GM12878 (cell line): ENCODE results near the gene ROR2. TPM values are rescaled to one million over a fixed set of nuclear protein-coding genes. Genes with fewer than 3 reads are reported as not detected.

Experiments
- ATAC-seq: fragments of 200-7000 bp; cut with Tn5 transposase; 3 replicates; pipeline ENCODE4 v1.9.1; 2020; ENCODE audit warnings: mild to moderate bottlenecking, moderate library complexity
- BruUV-seq: library from RNA; stranded (reverse); fragments of 400-500 nt; replicated peaks from 2 replicates; lab custom pipeline; 2021; lab: Mats Ljungman, UMichigan
- CTCF ChIA-PET: fragments of 300-600 bp; sonication (Branson Sonifier 250); formaldehyde crosslinking; extraction: SDS; loops from one replicate; lab custom pipeline; 2021; ENCODE audit warnings: inconsistent platforms; lab: Yijun Ruan, JAX
- POLR2A ChIA-PET: fragments of 350-600 bp; formaldehyde crosslinking; extraction: SDS; loops from one replicate; lab custom pipeline; 2021; ENCODE audit warnings: inconsistent platforms; lab: Charles Lee
- RAD21 ChIA-PET: fragments of 300-600 bp; sonication (Branson Sonifier 250); formaldehyde crosslinking; loops from one replicate; lab custom pipeline; 2023; ENCODE audit warnings: antibody characterized with exemption; ENCODE audit not compliant: unreplicated experiment; lab: Charles Lee
- SMC1A ChIA-PET: fragments of 300-600 bp; sonication (Branson Sonifier 250); formaldehyde crosslinking; loops from one replicate; lab custom pipeline; 2023; ENCODE audit not compliant: unreplicated experiment, uncharacterized antibody; lab: Charles Lee
- DNase-seq: peaks from one replicate; pipeline ENCODE4 v3.0.0-alpha.2; 2011; ENCODE audit warnings: low read depth, low spot score
- FAIRE-seq: peaks from 3 replicates; lab custom pipeline; 2011; peaks lifted over from hg19 to GRCh38; lab: Jason Lieb, UNC
- H2AFZ ChIP-seq: 2 replicates; pipeline ENCODE4 v1.6.0; 2011; ENCODE audit warnings: low read depth, low read length, control low read depth; ENCODE audit not compliant: control insufficient read depth
- H3K27ac ChIP-seq: 2 replicates; pipeline ENCODE4 v1.5.1; 2011; ENCODE audit warnings: control low read depth; ENCODE audit not compliant: control insufficient read depth, insufficient read depth
- H3K27me3 ChIP-seq, 2 experiments: replicated peaks in 1 of 2; 2 replicates each; pipeline versions ENCODE4 v1.6.0 to v1.6.1; 2011; ENCODE audit warnings: low read length in 1 of 2; ENCODE audit not compliant: control insufficient read depth in 2 of 2, insufficient read depth in 2 of 2
- H3K36me3 ChIP-seq, 2 experiments: 2 replicates each; pipeline ENCODE4 v1.5.1; 2011; ENCODE audit warnings: low read length in 1 of 2; ENCODE audit not compliant: control insufficient read depth in 2 of 2, insufficient read depth in 2 of 2
- H3K4me1 ChIP-seq: 2 replicates; pipeline ENCODE4 v1.6.1; 2011; ENCODE audit warnings: mild to moderate bottlenecking, low read length, moderate library complexity, mixed read lengths; ENCODE audit not compliant: control insufficient read depth, insufficient read depth
- H3K4me2 ChIP-seq: 2 replicates; pipeline ENCODE4 v1.6.0; 2011; ENCODE audit warnings: control low read depth; ENCODE audit not compliant: control insufficient read depth, insufficient read depth
- H3K4me3 ChIP-seq: fragments of 200-600 bp; sonication (generic); 2 replicates; pipeline ENCODE4 v1.5.1; 2016
- H3K79me2 ChIP-seq: 2 replicates; pipeline ENCODE4 v1.6.0; 2011; ENCODE audit warnings: low read length; ENCODE audit not compliant: control insufficient read depth, insufficient read depth
- H3K9ac ChIP-seq: 2 replicates; pipeline ENCODE4 v1.8.0; 2011; ENCODE audit warnings: low read length, control low read depth, mixed read lengths; ENCODE audit not compliant: control insufficient read depth, insufficient read depth
- H3K9me3 ChIP-seq: replicated peaks from 3 replicates; pipeline ENCODE4 v1.5.1; 2011; ENCODE audit warnings: mild to moderate bottlenecking, low read length; ENCODE audit not compliant: control insufficient read depth, insufficient read depth
- H4K20me1 ChIP-seq: 2 replicates; pipeline ENCODE4 v1.6.0; 2011; ENCODE audit not compliant: control insufficient read depth, insufficient read depth
- DPF2 ChIP-seq: fragments of 450-650 bp; IDR thresholded peaks from 2 replicates; pipeline ENCODE4 v1.6.1; 2017; ENCODE audit warnings: mild to moderate bottlenecking
- HDGF ChIP-seq: fragments of 450-650 bp; IDR thresholded peaks from 2 replicates; pipeline ENCODE4 v1.6.1; 2016; ENCODE audit warnings: antibody characterized with exemption
- IKZF2 ChIP-seq, 2 experiments: fragments of 450-650 bp; IDR thresholded peaks; 2 replicates each; pipeline ENCODE4 v1.6.1; 2017; ENCODE audit warnings: mild to moderate bottlenecking in 2 of 2, moderate library complexity in 2 of 2
- NR2F1 ChIP-seq: fragments of 450-650 bp; conservative IDR thresholded peaks from 2 replicates; pipeline ENCODE4 v1.6.1; 2017; ENCODE audit warnings: mild to moderate bottlenecking
- POU2F2 ChIP-seq: IDR thresholded peaks from 3 replicates; pipeline ENCODE4 v1.6.1; 2011; ENCODE audit warnings: low read depth, mild to moderate bottlenecking, low read length, borderline replicate concordance
- SMAD1 ChIP-seq: fragments of 450-650 bp; IDR thresholded peaks from 2 replicates; pipeline ENCODE4 v1.6.1; 2018; ENCODE audit warnings: mild to moderate bottlenecking, low read depth; ENCODE audit not compliant: partially characterized antibody
- USF2 ChIP-seq: IDR thresholded peaks from 2 replicates; pipeline ENCODE4 v1.6.1; 2011; ENCODE audit warnings: low read depth, low read length, improper control_type of control experiment, borderline replicate concordance
- ZBTB11 ChIP-seq: fragments of 450-650 bp; formaldehyde crosslinking; IDR thresholded peaks from 2 replicates; pipeline ENCODE4 v1.5.0; 2022; ENCODE audit warnings: mild to moderate bottlenecking, missing genetic modification characterization
- ZNF207 ChIP-seq: fragments of 450-650 bp; IDR thresholded peaks from 2 replicates; pipeline ENCODE4 v1.6.1; 2014; ENCODE audit warnings: antibody characterized with exemption, mild to moderate bottlenecking, borderline replicate concordance
- ZNF384 ChIP-seq: IDR thresholded peaks from 2 replicates; pipeline ENCODE4 v1.6.1; 2012; ENCODE audit warnings: low read depth, mild to moderate bottlenecking, low read length, improper control_type of control experiment, borderline replicate concordance
- WGBS: methylation state at CpG from one replicate; pipeline ENCODE4 v1.1.6; 2016; ENCODE audit warnings: low lambda C conversion rate; ENCODE audit not compliant: insufficient replicate concordance, insufficient coverage; ENCODE audit errors: missing lambda C conversion rate; 5-methylcytosine and 5-hydroxymethylcytosine counted together
- in situ Hi-C: fragments of 300-500 bp; cut with MboI; formaldehyde crosslinking; loops from 9 replicates; pipeline ENCODE4 v1.14.3; 2018; ENCODE audit warnings: mixed read lengths
- intact Hi-C: fragments of 100-400 bp; cut with micrococcal nuclease; formaldehyde crosslinking; loops from one replicate; pipeline ENCODE4 v1.14.2; 2022; ENCODE audit not compliant: unreplicated experiment
- polyA plus RNA-seq, 11 experiments: library from polyadenylated mRNA; depleted of rRNA in 4 of 11; unstranded in 6 of 11; stranded (reverse) in 5 of 11; fragments of >200 nt; fragmentation: Nextera tagmentation in 4 of 11; fragmentation: Illumina TruSeq in 1 of 11; extraction: Ambion mirVana in 4 of 11; extraction: Trizol in 1 of 11; gene quantifications; 1 replicate in 1 of 11; 2 replicates in 10 of 11; pipeline versions ENCODE4 v1.2.1 to v1.2.3, GENCODE V29; 2011 to 2016; ENCODE audit warnings: inconsistent platforms in 2 of 11, missing spikeins in 2 of 11, low read depth in 1 of 11
- total RNA-seq, 4 experiments: library from RNA; depleted of rRNA in 3 of 4; stranded (reverse); fragments of >200 nt in 3 of 4; fragmentation: Illumina TruSeq in 1 of 4; extraction: Trizol in 1 of 4; gene quantifications; 2 replicates each; pipeline versions ENCODE4 v1.2.1 to v1.2.3, GENCODE V29; 2013 to 2021
- TF ChIP-seq, protein P1 (sequence below), 3 experiments: IDR thresholded peaks in 2 of 3; conservative IDR thresholded peaks in 1 of 3; 2 replicates each; pipeline ENCODE4 v1.5.1; 2011; ENCODE audit warnings: low read depth in 3 of 3, low read length in 3 of 3, mild to moderate bottlenecking in 3 of 3, control low read depth in 2 of 3, moderate library complexity in 2 of 3, inconsistent platforms in 1 of 3, mixed read lengths in 1 of 3; ENCODE audit not compliant: control insufficient read depth in 2 of 3, insufficient read depth in 1 of 3; ENCODE audit errors: extremely low read depth in 1 of 3

The ROR2 gene
- total and polyA plus RNA-seq, 10 of the 15 experiments (the other 5 are each of a cell fraction or from before 2014, with no cell fraction given) = 0.03 to 0.05 TPM; not detected in 8

- ChIA-PET POLR2A (no interaction called here), RAD21 (no interaction called here), CTCF (interaction anchor here (0.9 to 2.3 kb wide), 4 partner anchors 10 to 179 kb away, joined by 3 to 8 read pairs (median 6); partner anchors contain the start of gene ROR2), SMC1A (interaction anchor here (0.6 to 0.9 kb wide), 2 partner anchors 12 to 37 kb away, joined by 3 read pairs; no protein-coding TSS in a partner anchor)
- BruUV-seq = no TSS peak
- DNase-seq (no peak), ATAC-seq (no peak), FAIRE-seq (no peak)
- in situ Hi-C loops = no loop called here
- Histone ChIP-seq H3K36me3 (no peaks in the 10 kb centered on the region), H2AFZ (no peak overlapping the region), H3K4me1 (no peaks in the 10 kb centered on the region), H3K4me3 (no peak overlapping the region), H3K4me2 (no peak overlapping the region), H3K27ac (no peak overlapping the region), H3K79me2 (no peaks in the 10 kb centered on the region), H4K20me1 (no peaks in the 10 kb centered on the region), H3K9ac (no peak overlapping the region), H3K27me3 (peaks cover 0 to 4% of the 10 kb centered on the region in 2 experiments; a peak in 1 of 4 replicates), H3K9me3 (no peaks in the 10 kb centered on the region)
- TF ChIP-seq, protein P1, sequence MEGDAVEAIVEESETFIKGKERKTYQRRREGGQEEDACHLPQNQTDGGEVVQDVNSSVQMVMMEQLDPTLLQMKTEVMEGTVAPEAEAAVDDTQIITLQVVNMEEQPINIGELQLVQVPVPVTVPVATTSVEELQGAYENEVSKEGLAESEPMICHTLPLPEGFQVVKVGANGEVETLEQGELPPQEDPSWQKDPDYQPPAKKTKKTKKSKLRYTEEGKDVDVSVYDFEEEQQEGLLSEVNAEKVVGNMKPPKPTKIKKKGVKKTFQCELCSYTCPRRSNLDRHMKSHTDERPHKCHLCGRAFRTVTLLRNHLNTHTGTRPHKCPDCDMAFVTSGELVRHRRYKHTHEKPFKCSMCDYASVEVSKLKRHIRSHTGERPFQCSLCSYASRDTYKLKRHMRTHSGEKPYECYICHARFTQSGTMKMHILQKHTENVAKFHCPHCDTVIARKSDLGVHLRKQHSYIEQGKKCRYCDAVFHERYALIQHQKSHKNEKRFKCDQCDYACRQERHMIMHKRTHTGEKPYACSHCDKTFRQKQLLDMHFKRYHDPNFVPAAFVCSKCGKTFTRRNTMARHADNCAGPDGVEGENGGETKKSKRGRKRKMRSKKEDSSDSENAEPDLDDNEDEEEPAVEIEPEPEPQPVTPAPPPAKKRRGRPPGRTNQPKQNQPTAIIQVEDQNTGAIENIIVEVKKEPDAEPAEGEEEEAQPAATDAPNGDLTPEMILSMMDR (IDR thresholded peaks at IDR 0.05 in 2 of 3, conservative IDR thresholded peaks at IDR 0.05 in 1 of 3; ENCODE audit: control insufficient read depth in 2 of 3, extremely low read depth in 1 of 3, insufficient read depth in 1 of 3, low read depth in 3 of 3, low read length in 3 of 3) = peak in 2 of 3 experiments; percentile 7 to 12; a peak in 1 of 6 replicates
- no peak for TF ChIP-seq IKZF2 (IDR thresholded peaks at IDR 0.05)
- 44% methylated on average over 8 of the region's 8 CpGs for WGBS
- intact Hi-C loops = no loop called here
Measured at GRCh38 chr9:91771027-91771426, 179.0 kb downstream of the ROR2 start.

DNA sequence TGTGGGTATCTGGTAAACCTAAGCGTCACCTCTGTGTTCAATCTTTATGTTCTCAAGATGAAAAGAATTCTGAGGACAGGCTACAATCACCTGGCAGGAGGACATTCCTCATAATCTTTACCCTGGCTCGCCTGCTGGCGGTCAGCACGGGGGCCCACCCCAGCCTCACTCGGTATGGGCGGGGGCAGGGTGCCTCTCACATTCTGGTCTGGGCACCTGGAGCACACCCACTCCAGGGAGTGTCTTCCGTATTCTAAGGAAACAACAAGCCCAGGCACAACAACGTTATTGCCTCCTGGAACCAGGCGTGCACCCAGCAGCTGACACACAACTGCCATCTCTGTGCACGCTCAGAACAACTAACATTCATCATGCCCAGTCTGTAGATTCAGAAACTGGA lies 179.8 kb downstream of the ROR2 start:
- Histone ChIP-seq H3K27me3 (peaks cover 0 to 4% of the 10 kb centered on the region in 2 experiments; a peak in 1 of 4 replicates), H3K4me2 (no peak overlapping the region), H3K27ac (no peak overlapping the region), H3K4me1 (no peaks in the 10 kb centered on the region), H2AFZ (no peak overlapping the region), H3K4me3 (no peak overlapping the region), H3K9ac (no peak overlapping the region), H4K20me1 (no peaks in the 10 kb centered on the region), H3K79me2 (no peaks in the 10 kb centered on the region), H3K36me3 (no peaks in the 10 kb centered on the region), H3K9me3 (no peaks in the 10 kb centered on the region; the same call in 2 of the 3 replicates)
- ChIA-PET POLR2A (no interaction called here), CTCF (interaction anchor here (1.4 kb wide), 1 partner anchor 9 kb away, joined by 5 read pairs; no protein-coding TSS in a partner anchor), RAD21 (no interaction called here), SMC1A (no interaction called here)
- BruUV-seq = no TSS peak
- DNase-seq (no peak), ATAC-seq (no peak), FAIRE-seq (no peak)
- WGBS = 30% methylated on average over 10 of the region's 10 CpGs
- in situ Hi-C loops (no loop called here), intact Hi-C loops (no loop called here)
- TF ChIP-seq SMAD1 = no peak
- no peak for TF ChIP-seq ZBTB11 (CRISPR knock-in tag)
- TF ChIP-seq DPF2 = no peak
- TF ChIP-seq POU2F2 = no peak
- TF ChIP-seq ZNF207 = no peak
- TF ChIP-seq USF2 = no peak
- TF ChIP-seq ZNF384 = no peak
- TF ChIP-seq HDGF = no peak
- TF ChIP-seq NR2F1 = no peak
